Lower leg skin (tissue), 4 donors: ENCODE measurements around the gene ABL2. TPM values are rescaled to one million over a fixed set of nuclear protein-coding genes. Genes with fewer than 3 reads are reported as not detected.

Experiments
- DNase-seq, 2 donors: peaks; one replicate each; pipeline ENCODE4 v3.0.0-alpha.2; 2019; ENCODE audit warnings: low spot score in 2 of 2
- H3K4me3 ChIP-seq: fragments of 200-600 bp; sonication (generic); 2 replicates; pipeline ENCODE4 v1.5.1; 2017; ENCODE audit warnings: mild to moderate bottlenecking, low read depth; ENCODE audit not compliant: poor library complexity, severe bottlenecking
- POLR2A ChIP-seq, 2 donors: fragments of 450-650 bp; IDR thresholded peaks; one replicate each; pipeline ENCODE4 v1.6.1; 2016 to 2017; ENCODE audit warnings: antibody characterized with exemption in 2 of 2, mild to moderate bottlenecking in 1 of 2, moderate library complexity in 1 of 2
- WGBS, 2 donors: methylation state at CpG; one replicate each; pipeline ENCODE4 v1.1.5; 2018; 5-methylcytosine and 5-hydroxymethylcytosine counted together
- intact Hi-C: fragments of 100-400 bp; cut with DNase I; formaldehyde crosslinking; loops from one replicate; pipeline ENCODE4 v1.15.0; 2023; ENCODE audit warnings: low total_unique reads
- total RNA-seq, 4 donors: library from RNA; depleted of rRNA; stranded (reverse); fragments of >200 nt; gene quantifications; one replicate each; pipeline ENCODE4 v1.1.0, GENCODE V29; 2016
- TF ChIP-seq, protein P1 (sequence below), 3 donors: fragments of 450-650 bp; IDR thresholded peaks; one replicate each; pipeline ENCODE4 v1.5.1; 2016; ENCODE audit warnings: antibody characterized with exemption in 3 of 3, mild to moderate bottlenecking in 3 of 3, moderate library complexity in 2 of 3

The ABL2 gene
- total RNA-seq, 4 donors from 2014 or later = 8.6 to 13.6 (median 11.5) TPM

DNA sequence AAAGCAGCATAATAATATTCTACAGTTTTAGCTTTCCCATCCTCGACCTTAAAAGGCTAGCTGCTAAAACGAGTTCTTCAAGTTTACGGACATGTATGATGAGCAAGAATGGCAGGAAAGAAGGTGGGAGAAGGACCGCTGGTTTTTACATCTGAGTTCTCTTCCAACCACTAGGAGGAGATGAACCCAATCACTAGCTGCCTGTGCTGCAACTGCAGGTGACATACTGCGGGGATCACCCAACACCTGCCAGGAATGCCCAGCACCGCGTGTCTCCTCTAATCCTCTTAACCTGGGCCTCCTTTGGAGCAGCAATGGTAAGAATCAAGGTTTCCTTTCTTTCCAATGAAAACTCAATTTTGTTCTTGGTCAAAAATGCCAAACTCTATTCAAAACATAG is 124.1 kb downstream of the ABL2 start:
- intact Hi-C loops = no loop called here
- no peak for TF ChIP-seq POLR2A (IDR thresholded peaks at IDR 0.05)
- TF ChIP-seq, protein P1, sequence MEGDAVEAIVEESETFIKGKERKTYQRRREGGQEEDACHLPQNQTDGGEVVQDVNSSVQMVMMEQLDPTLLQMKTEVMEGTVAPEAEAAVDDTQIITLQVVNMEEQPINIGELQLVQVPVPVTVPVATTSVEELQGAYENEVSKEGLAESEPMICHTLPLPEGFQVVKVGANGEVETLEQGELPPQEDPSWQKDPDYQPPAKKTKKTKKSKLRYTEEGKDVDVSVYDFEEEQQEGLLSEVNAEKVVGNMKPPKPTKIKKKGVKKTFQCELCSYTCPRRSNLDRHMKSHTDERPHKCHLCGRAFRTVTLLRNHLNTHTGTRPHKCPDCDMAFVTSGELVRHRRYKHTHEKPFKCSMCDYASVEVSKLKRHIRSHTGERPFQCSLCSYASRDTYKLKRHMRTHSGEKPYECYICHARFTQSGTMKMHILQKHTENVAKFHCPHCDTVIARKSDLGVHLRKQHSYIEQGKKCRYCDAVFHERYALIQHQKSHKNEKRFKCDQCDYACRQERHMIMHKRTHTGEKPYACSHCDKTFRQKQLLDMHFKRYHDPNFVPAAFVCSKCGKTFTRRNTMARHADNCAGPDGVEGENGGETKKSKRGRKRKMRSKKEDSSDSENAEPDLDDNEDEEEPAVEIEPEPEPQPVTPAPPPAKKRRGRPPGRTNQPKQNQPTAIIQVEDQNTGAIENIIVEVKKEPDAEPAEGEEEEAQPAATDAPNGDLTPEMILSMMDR (IDR thresholded peaks at IDR 0.05) = no peak
- no peak overlapping the region for H3K4me3 ChIP-seq
- no peak for DNase-seq
- WGBS, 2 donors = 41 to 45% methylated on average over 7 of the region's 7 CpGs

- intact Hi-C loops = no loop called here
- TF ChIP-seq POLR2A (IDR thresholded peaks at IDR 0.05) = no peak
- TF ChIP-seq, protein P1 (IDR thresholded peaks at IDR 0.05) = no peak
- no peak overlapping the region for H3K4me3 ChIP-seq
- 92 to 93% methylated on average over 3 of the region's 3 CpGs for WGBS, 2 donors
- DNase-seq = no peak
Observed at GRCh38 chr1:179104611-179105250, 124.7 kb downstream of the ABL2 start.

GRCh38 chr1:179103999-179104398 is 125.5 kb downstream of the ABL2 start:
- 96 to 100% methylated on average over 1 of the region's 1 CpG for WGBS, 2 donors
- TF ChIP-seq, protein P1 (IDR thresholded peaks at IDR 0.05) = no peak
- no peak for TF ChIP-seq POLR2A (IDR thresholded peaks at IDR 0.05)
- no peak overlapping the region for H3K4me3 ChIP-seq
- intact Hi-C loops = no loop called here
- no peak for DNase-seq

DNA sequence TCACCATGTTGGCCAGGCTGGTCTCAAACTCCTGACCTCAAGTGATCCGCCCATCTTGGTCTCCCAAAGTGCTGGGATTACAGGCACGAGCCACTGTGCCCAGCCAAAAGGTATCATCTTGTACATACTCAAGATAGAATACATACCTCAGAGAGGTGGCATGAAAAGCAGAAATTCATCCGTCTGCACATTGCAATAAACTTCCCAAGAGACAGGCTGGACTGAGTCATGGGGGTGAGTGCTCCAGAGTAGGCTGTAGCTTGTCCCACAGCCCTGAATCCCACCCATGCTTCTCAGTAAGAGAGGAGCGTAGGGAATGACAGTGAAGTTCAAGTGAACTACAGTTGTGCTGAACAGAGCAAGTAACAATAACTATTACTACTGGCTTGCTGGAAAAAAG is 127.9 kb downstream of the ABL2 start:
- intact Hi-C loops = no loop called here
- no peak for TF ChIP-seq POLR2A (IDR thresholded peaks at IDR 0.05)
- TF ChIP-seq, protein P1 (IDR thresholded peaks at IDR 0.05) = no peak
- WGBS, 2 donors = 88 to 92% methylated on average over 4 of the region's 4 CpGs

GRCh38 chr1:179099891-179100290 is 129.6 kb downstream of the ABL2 start:
- intact Hi-C loops = no loop called here
- H3K4me3 ChIP-seq = no peak overlapping the region
- DNase-seq = no peak
- WGBS, 2 donors = 85 to 92% methylated on average over 4 of the region's 4 CpGs
- TF ChIP-seq, protein P1 (IDR thresholded peaks at IDR 0.05) = no peak
- no peak for TF ChIP-seq POLR2A (IDR thresholded peaks at IDR 0.05)

More for the DNA sequence above, 127.9 kb downstream of the ABL2 start:
- no peak overlapping the region for H3K4me3 ChIP-seq
- DNase-seq = no peak

DNA sequence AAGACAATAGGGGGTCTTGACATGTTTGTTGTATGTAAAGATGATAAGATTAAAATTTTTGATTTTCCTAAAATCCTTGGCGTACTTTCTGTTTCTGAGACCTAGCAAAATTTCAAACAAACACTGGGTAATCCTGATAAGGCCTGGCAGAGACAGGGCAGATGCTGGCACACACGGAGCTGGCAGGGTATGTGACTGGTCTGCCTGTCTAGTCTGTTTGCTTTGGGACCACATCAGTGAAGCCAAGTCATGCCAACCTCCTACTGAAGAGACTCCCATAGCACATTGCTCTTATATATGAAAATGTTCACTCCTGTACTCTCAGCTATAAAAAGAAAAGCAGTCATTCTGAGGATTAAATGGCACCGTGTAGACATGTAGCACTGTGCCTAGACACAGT is 133.6 kb downstream of the ABL2 start:
- intact Hi-C loops = no loop called here
- H3K4me3 ChIP-seq = no peak overlapping the region
- TF ChIP-seq POLR2A (IDR thresholded peaks at IDR 0.05) = no peak
- TF ChIP-seq, protein P1 (IDR thresholded peaks at IDR 0.05) = no peak
- WGBS, 2 donors = 77 to 86% methylated on average over 3 of the region's 3 CpGs
- DNase-seq = no peak
